ENCODE data around the gene FRMPD1.

- no peak for TF ChIP-seq POLR2AphosphoS5 (IDR thresholded peaks at IDR 0.05; ENCODE audit: low read depth, low read length)
- no peak for TF ChIP-seq POLR2A (IDR thresholded peaks at IDR 0.05; ENCODE audit: low read depth, low read length)
- no peak for TF ChIP-seq TAF1 (IDR thresholded peaks at IDR 0.05; ENCODE audit: borderline replicate concordance, low read depth, low read length)
Measured at GRCh38 chr9:37769995-37770394, 119.2 kb downstream of the FRMPD1 start.

All from GM12892 (cell line).